Smooth muscle cell (in vitro differentiated cells): Measurements from ENCODE around the gene SETD2. TPM values are rescaled to one million over a fixed set of nuclear protein-coding genes. Genes with fewer than 3 reads are reported as not detected.

Source experiments
- DNase-seq: peaks from one replicate; lab custom pipeline; 2025; ENCODE audit not compliant: unreplicated experiment; lab: John Stamatoyannopoulos, UW
- H2AFZ ChIP-seq: fragments of 200-600 bp; sonication (generic); 2 replicates; pipeline ENCODE4 v1.6.0; 2016; ENCODE audit warnings: antibody characterized with exemption, low read depth, mild to moderate bottlenecking
- H3F3A ChIP-seq: fragments of 200-600 bp; sonication (generic); 2 replicates; pipeline ENCODE4 v1.6.0; 2017; ENCODE audit warnings: antibody characterized with exemption, low read depth
- H3K27ac ChIP-seq: fragments of 200-600 bp; sonication (generic); 2 replicates; pipeline ENCODE4 v1.5.1; 2016; ENCODE audit warnings: low read depth, mild to moderate bottlenecking
- H3K27me3 ChIP-seq: fragments of 200-600 bp; sonication (generic); 2 replicates; pipeline ENCODE4 v1.6.1; 2016; ENCODE audit warnings: low read depth, mild to moderate bottlenecking
- H3K36me3 ChIP-seq: fragments of 200-600 bp; sonication (generic); 2 replicates; pipeline ENCODE4 v1.5.1; 2016; ENCODE audit warnings: low read depth
- H3K4me1 ChIP-seq: fragments of 200-600 bp; sonication (generic); 2 replicates; pipeline ENCODE4 v1.5.1; 2016; ENCODE audit warnings: low read depth
- H3K4me2 ChIP-seq: fragments of 200-600 bp; sonication (generic); 2 replicates; pipeline ENCODE4 v1.6.0; 2016; ENCODE audit warnings: mild to moderate bottlenecking
- H3K4me3 ChIP-seq: fragments of 200-600 bp; sonication (generic); 2 replicates; pipeline ENCODE4 v1.5.1; 2016; ENCODE audit warnings: mild to moderate bottlenecking
- H3K79me2 ChIP-seq: fragments of 200-600 bp; sonication (generic); 2 replicates; pipeline ENCODE4 v1.6.0; 2016; ENCODE audit warnings: low read depth, mild to moderate bottlenecking
- H3K9ac ChIP-seq: fragments of 200-600 bp; sonication (generic); 2 replicates; pipeline ENCODE4 v1.6.0; 2016; ENCODE audit warnings: low read depth
- H3K9me3 ChIP-seq: fragments of 200-600 bp; sonication (generic); replicated peaks from 2 replicates; pipeline ENCODE4 v1.5.1; 2016; ENCODE audit warnings: low read depth
- H4K20me1 ChIP-seq: fragments of 200-600 bp; sonication (generic); 2 replicates; pipeline ENCODE4 v1.6.0; 2016; ENCODE audit warnings: low read depth
- CTCF ChIP-seq: fragments of 200-600 bp; sonication (generic); IDR thresholded peaks from 2 replicates; pipeline ENCODE4 v1.5.1; 2017; ENCODE audit warnings: borderline replicate concordance, mild to moderate bottlenecking, antibody characterized with exemption; ENCODE audit not compliant: insufficient read depth, poor library complexity, severe bottlenecking
- WGBS: methylation state at CpG from one replicate; pipeline ENCODE4 v1.1.7; 2016; ENCODE audit warnings: low lambda C conversion rate; 5-methylcytosine and 5-hydroxymethylcytosine counted together
- polyA plus RNA-seq: library from polyadenylated mRNA; unstranded; fragments of >200 nt; fragmentation: Nextera tagmentation; extraction: Ambion mirVana; gene quantifications from 2 replicates; pipeline ENCODE4 v1.2.1, GENCODE V29; 2016
- total RNA-seq: library from RNA; depleted of rRNA; stranded (reverse); fragments of >200 nt; gene quantifications from 2 replicates; pipeline ENCODE4 v1.2.3, GENCODE V29; 2014

Gene SETD2
- total and polyA plus RNA-seq, 2 experiments from 2014 or later = 8.3 to 28.4 TPM

- peaks cover 92% of the 10 kb centered on the region for H4K20me1 ChIP-seq
- no peak overlapping the region for H3K9ac ChIP-seq
- DNase-seq = no peak
- no peak overlapping the region for H3K4me3 ChIP-seq
- no peak overlapping the region for H2AFZ ChIP-seq
- peaks cover 8% of the 10 kb centered on the region for H3K4me1 ChIP-seq
- no peaks in the 10 kb centered on the region for H3K9me3 ChIP-seq
- H3F3A ChIP-seq = peaks cover 16% of the 10 kb centered on the region
- H3K4me2 ChIP-seq = no peak overlapping the region
- no peaks in the 10 kb centered on the region for H3K27me3 ChIP-seq
- no peak for TF ChIP-seq CTCF
- H3K79me2 ChIP-seq = peaks cover 28% of the 10 kb centered on the region
- 100% methylated on average over 4 of the region's 4 CpGs for WGBS
- peaks cover 6% of the 10 kb centered on the region for H3K36me3 ChIP-seq
- no peak overlapping the region for H3K27ac ChIP-seq
Measured at GRCh38 chr3:47020311-47020710, 143.6 kb downstream of the SETD2 start.

- no peak for DNase-seq
- Histone ChIP-seq H3K4me1 (peaks cover 8% of the 10 kb centered on the region), H2AFZ (no peak overlapping the region), H3K27me3 (no peaks in the 10 kb centered on the region), H3K4me2 (no peak overlapping the region), H4K20me1 (peaks cover 83% of the 10 kb centered on the region), H3K9me3 (no peaks in the 10 kb centered on the region), H3K27ac (no peak overlapping the region), H3K36me3 (peaks cover 6% of the 10 kb centered on the region), H3F3A (peaks cover 24% of the 10 kb centered on the region), H3K79me2 (peaks cover 28% of the 10 kb centered on the region), H3K4me3 (no peak overlapping the region), H3K9ac (no peak overlapping the region)
- TF ChIP-seq CTCF = no peak
- WGBS = 100% methylated on average over 1 of the region's 1 CpG
Measured at GRCh38 chr3:47019201-47019600, 144.7 kb downstream of the SETD2 start.

- Histone ChIP-seq H3K4me3 (no peak overlapping the region), H3K9ac (no peak overlapping the region), H2AFZ (no peak overlapping the region), H3K27me3 (no peaks in the 10 kb centered on the region), H3K4me2 (no peak overlapping the region), H3F3A (peaks cover 24% of the 10 kb centered on the region), H3K27ac (peak overlapping the region; percentile 87), H4K20me1 (peaks cover 74% of the 10 kb centered on the region), H3K36me3 (peaks cover 6% of the 10 kb centered on the region), H3K79me2 (peaks cover 18% of the 10 kb centered on the region), H3K4me1 (peaks cover 8% of the 10 kb centered on the region), H3K9me3 (no peaks in the 10 kb centered on the region)
- no peak for TF ChIP-seq CTCF
- DNase-seq = no peak
Measured at GRCh38 chr3:47018269-47018611, 145.7 kb downstream of the SETD2 start.

GRCh38 chr3:47017504-47018268, 146.2 kb downstream of the SETD2 start:
- Histone ChIP-seq H3F3A (peaks cover 24% of the 10 kb centered on the region), H4K20me1 (peaks cover 68% of the 10 kb centered on the region), H3K9ac (peak overlapping the region; percentile 0), H3K4me3 (no peak overlapping the region), H3K4me1 (peaks cover 8% of the 10 kb centered on the region), H2AFZ (no peak overlapping the region), H3K4me2 (peak overlapping the region; percentile 61), H3K27me3 (no peaks in the 10 kb centered on the region), H3K27ac (peak overlapping the region; percentile 87), H3K79me2 (peaks cover 17% of the 10 kb centered on the region), H3K9me3 (no peaks in the 10 kb centered on the region), H3K36me3 (peaks cover 6% of the 10 kb centered on the region)
- no peak for DNase-seq
- WGBS = 89% methylated on average over 6 of the region's 6 CpGs
- TF ChIP-seq CTCF = no peak
